ENCODE data around the gene SEC16A.
"Not testable (repeated sequence)": the region's sequence is repeated elsewhere in the genome, so short reads cannot be mapped to it uniquely, and the experiment has no call there.

Gene SEC16A

GRCh38 chr9:136439481-136440408, 43.1 kb downstream of the SEC16A start, which contains the start of gene INPP5E:
INPP5E (minus strand) TSS chr9:136439845; CDS start chr9:136439419, 426 bp downstream.
- peak; percentile 77 for DNase-seq (ENCODE audit: low read depth)

DNA sequence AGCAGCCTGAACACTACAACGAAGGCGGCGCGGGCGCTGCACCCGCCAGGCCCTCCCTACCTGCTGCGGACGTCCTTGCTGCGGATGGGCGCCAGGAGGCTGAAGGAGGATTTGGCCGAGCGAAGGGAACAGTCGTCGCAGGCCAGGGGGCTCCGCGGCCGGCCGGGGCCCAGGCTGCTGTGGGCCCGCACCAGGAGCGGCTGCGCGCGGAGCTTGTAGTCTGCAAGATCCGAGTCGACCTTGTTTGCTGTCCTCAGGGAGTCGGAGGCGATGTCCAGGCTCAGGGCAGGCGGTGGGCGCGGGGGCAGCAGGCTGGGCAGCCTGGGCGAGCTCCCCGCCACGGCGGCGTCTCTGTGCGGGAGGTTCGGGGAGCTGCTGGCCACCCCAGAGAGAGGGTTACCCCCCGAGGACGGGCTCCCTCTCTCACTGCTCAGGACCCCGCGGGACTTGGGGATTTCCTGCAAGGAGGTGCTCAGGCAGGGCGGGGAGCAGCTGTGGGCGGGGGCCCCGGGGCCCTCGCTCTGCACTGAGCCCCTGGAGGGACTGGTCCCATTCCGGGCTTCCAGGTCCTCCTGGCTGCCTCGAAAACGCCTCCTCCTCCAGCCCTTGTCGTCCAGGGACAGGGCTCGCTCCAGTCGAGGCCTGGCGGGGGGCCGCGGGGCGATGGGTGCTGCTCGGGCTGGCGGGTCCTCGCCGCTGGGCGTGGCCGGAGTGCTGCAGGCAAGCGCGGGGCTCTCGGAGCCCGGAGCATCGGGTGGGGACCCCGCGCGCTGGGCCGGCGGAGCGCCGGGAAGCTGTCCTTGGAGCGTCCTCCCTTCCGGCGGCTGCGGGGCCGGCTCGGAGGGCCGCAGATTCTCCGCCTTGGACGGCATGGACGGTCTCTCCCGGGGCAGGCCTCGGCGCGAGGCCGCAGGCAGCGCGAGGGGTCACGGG, 44.0 kb downstream of the SEC16A start:
- peak; percentile 51 for DNase-seq (ENCODE audit: low read depth)

DNA sequence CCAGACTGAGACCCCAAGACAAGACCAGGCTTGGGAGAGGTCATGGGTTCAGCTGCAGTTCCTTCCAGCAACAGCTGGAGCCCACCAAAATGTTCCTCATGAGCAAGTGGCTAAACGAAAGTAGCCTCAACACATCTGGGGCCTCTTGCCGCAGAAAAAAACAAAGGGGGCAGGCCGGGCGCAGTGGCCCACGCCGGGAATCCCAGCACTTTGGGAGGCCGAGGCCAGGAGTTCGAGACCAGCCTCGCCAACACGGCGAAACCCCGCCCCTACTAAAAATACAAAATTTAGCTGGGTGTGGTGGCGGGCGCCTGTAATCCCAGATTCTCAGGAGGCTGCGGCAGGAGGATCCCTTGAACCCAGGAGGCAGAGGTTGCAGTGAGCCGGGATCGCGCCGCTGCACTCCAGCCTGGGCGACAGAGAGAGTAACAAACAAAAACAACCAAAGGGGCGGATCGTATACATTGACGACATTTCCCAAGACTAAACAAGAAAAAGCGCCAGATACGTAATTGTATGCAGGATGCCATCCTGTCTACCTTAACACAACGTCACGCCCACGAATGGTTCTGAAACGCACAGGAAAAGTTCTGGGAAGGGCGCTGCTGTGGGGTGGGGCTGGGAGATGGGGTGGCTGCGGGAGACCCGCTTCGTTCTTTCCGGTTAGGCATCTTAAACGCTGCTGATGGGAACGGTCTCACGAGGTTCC, 44.8 kb downstream of the SEC16A start:
- DNase-seq (ENCODE audit: low read depth) = no peak

DNA sequence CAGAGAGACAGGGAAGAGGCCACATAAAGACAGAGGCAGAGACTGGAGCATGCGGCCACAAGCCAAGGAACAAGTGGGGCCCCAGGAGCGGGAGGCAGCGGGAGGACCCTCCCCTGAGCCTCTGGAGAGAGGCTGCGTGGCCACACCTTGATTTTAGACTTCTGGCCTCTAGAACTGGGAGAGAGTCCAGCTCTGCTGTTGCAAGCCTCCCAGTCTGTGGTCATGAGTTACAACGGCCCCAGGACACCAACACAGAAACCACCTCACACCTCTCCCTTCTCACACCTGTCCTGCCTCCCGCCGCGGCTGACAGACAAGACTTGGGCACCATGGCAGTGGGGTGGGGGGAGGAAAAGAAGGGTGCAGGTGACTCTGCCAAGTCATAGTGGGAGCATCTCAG, 45.4 kb downstream of the SEC16A start:
- DNase-seq (ENCODE audit: low read depth) = no peak

- no peak for DNase-seq (ENCODE audit: low read depth)
Measured at GRCh38 chr9:136436055-136436634, 46.7 kb downstream of the SEC16A start.

GRCh38 chr9:136434580-136435169, 48.2 kb downstream of the SEC16A start:
- no peak for DNase-seq (ENCODE audit: low read depth)

DNA sequence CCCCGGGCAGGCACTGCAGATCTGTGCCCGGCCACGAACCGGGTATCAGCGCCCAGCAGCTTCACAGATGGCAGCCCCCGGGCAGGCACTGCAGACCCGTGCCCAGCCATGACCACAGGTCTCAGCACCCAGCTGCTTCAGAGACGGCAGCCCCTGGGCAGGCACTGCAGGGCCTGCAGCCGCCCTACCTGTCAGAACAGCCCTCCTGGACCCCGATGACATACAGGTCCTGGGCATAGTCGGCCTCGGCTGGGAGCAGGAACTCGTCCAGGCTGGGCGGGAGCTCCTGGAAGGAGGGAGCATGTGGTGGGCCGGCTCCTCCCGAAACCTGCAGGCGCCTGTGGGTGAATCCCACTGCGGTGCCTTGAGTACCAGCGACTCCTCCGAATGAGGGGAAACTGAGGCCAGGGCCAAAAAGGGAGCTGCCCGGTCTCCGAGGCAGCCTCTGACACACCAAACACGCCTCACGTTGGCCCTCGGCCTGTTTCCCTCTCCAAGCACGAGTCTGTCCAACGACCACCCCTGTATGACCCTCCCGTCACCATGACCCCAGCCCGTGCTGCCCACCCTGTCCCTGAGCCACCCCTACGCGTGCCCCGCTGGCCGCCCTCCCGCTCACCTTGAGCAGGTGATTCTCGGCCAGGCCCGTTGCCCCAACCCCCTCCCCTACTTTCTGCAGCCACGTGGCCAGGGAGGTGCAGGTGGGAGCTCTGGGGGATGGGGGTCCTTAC, 48.8 kb downstream of the SEC16A start:
- no peak for DNase-seq (ENCODE audit: low read depth)

DNA sequence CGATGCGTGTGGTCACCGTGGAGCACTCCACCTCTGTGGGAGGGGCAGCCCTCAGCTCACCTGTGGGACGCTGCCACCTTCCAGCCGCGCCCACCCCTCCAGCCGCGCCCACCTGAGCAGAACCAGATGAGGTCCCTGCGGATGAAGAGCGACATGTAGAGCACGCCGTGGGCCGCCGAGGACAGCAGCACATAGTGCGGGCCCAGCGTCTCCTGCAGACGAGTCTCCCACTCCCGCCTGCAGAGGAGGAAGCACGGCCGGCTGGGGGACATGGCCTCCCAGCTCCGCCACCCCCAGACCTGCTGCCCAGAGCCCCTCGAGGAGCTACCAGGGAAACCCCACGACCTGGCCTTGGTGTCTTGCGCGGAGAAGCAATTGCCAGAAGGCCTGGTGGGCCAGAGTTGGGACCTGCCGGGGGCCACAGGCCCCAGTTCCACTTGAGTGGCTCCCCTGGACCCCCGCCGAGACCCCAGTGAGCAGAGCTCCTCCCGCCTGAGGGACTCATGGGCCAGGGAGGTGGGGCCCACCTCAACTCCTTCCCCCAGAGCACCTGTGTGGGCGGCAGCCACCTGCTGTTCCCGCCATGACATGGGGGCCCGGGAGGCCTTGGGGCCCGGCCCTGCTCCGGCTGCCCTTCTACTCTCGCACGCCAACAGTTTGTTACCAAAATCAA, 49.7 kb downstream of the SEC16A start:
- no peak for DNase-seq (ENCODE audit: low read depth)

- DNase-seq (ENCODE audit: low read depth) = no peak
Measured at GRCh38 chr9:136432591-136432990, 50.2 kb downstream of the SEC16A start.

GRCh38 chr9:136431782-136432350, 51.0 kb downstream of the SEC16A start:
- no peak for DNase-seq (ENCODE audit: low read depth)

GRCh38 chr9:136430588-136431234, 52.1 kb downstream of the SEC16A start:
- DNase-seq (ENCODE audit: low read depth) = no peak

GRCh38 chr9:136429683-136430491, 53.0 kb downstream of the SEC16A start:
- no peak for DNase-seq (ENCODE audit: low read depth)

GRCh38 chr9:136429075-136429628, 53.7 kb downstream of the SEC16A start:
- DNase-seq (ENCODE audit: low read depth) = no peak

- no peak for DNase-seq (ENCODE audit: low read depth)
Measured at GRCh38 chr9:136426787-136427186, 56.1 kb downstream of the SEC16A start.

GRCh38 chr9:136425367-136425766, 57.5 kb downstream of the SEC16A start:
- DNase-seq (ENCODE audit: low read depth) = not testable (repeated sequence)

- DNase-seq (ENCODE audit: low read depth) = no peak
Measured at GRCh38 chr9:136424750-136425362, 58.0 kb downstream of the SEC16A start.

- DNase-seq (ENCODE audit: low read depth) = no peak
Measured at GRCh38 chr9:136423432-136424146, 59.3 kb downstream of the SEC16A start.

Data from activated T-helper 9 cell treated with anti-CD3 and anti-CD28 coated beads, Interleukin-2, amount 50 U/mL, for 16 hours (primary cell).